ENCODE data around the gene TGFBR2. TPM values are rescaled to one million over a fixed set of nuclear protein-coding genes. Genes with fewer than 3 reads are reported as not detected.

Gene TGFBR2
- total and polyA plus RNA-seq, 2 of the 13 experiments (the other 11 are each of a cell fraction or from before 2014, with no cell fraction given) = 82.2 to 187 TPM

GRCh38 chr3:30659270-30660130, 53.1 kb downstream of the TGFBR2 start (continued):
- TF ChIP-seq, protein P1, sequence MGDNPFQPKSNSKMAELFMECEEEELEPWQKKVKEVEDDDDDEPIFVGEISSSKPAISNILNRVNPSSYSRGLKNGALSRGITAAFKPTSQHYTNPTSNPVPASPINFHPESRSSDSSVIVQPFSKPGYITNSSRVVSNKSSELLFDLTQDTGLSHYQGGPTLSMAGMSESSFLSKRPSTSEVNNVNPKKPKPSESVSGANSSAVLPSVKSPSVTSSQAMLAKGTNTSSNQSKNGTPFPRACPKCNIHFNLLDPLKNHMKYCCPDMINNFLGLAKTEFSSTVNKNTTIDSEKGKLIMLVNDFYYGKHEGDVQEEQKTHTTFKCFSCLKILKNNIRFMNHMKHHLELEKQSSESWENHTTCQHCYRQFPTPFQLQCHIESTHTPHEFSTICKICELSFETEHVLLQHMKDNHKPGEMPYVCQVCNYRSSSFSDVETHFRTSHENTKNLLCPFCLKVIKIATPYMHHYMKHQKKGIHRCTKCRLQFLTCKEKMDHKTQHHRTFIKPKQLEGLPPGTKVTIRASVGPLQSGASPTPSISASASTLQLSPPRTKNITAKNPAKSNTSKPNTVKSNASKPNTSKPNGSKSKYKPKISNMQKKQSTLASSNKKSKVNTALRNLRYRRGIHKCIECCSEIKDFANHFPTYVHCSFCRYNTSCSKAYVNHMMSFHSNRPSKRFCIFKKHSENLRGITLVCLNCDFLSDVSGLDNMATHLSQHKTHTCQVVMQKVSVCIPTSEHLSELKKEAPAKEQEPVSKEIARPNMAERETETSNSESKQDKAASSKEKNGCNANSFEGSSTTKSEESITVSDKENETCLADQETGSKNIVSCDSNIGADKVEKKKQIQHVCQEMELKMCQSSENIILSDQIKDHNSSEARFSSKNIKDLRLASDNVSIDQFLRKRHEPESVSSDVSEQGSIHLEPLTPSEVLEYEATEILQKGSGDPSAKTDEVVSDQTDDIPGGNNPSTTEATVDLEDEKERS (CRISPR knock-in tag; IDR thresholded peaks at IDR 0.05) = 0 out of 2 replicates have a peak, but pooled peaks have one; percentile 25
- TF ChIP-seq ZNF709 (CRISPR knock-in tag; IDR thresholded peaks at IDR 0.05) (no peak), HHEX (CRISPR knock-in tag; IDR thresholded peaks at IDR 0.05) (no peak), KAT7 (CRISPR knock-in tag; IDR thresholded peaks at IDR 0.05; ENCODE audit: borderline replicate concordance) (no peak), HDAC2 (CRISPR knock-in tag; IDR thresholded peaks at IDR 0.05) (peak; percentile 60; the same call in 1 of the 2 replicates), ISL2 (CRISPR knock-in tag; IDR thresholded peaks at IDR 0.05) (no peak; the same call in 1 of the 2 replicates), SNAI1 (CRISPR knock-in tag; IDR thresholded peaks at IDR 0.05; ENCODE audit: borderline replicate concordance) (no peak), FOXJ3 (CRISPR knock-in tag; IDR thresholded peaks at IDR 0.05; ENCODE audit: borderline replicate concordance) (peak; percentile 57; the same call in 1 of the 2 replicates), TOPORS (CRISPR knock-in tag; IDR thresholded peaks at IDR 0.05) (no peak), BRD4 (CRISPR knock-in tag; IDR thresholded peaks at IDR 0.05) (no peak), GATAD2A (CRISPR knock-in tag; IDR thresholded peaks at IDR 0.05) (peak; percentile 57), EP300 (IDR thresholded peaks at IDR 0.05; ENCODE audit: low read depth in 2 of 2, low read length in 2 of 2) (peak in 1 of 2 experiments; percentile 9; a peak in 1 of 4 replicates), EP300 (CRISPR knock-in tag; IDR thresholded peaks at IDR 0.05; ENCODE audit: borderline replicate concordance) (no peak), ZNF850 (CRISPR knock-in tag; conservative IDR thresholded peaks at IDR 0.05) (no peak), JUND (CRISPR knock-in tag; IDR thresholded peaks at IDR 0.05) (peak; percentile 73), KDM6A (CRISPR knock-in tag; IDR thresholded peaks at IDR 0.05; ENCODE audit: low read depth) (no peak), IRX3 (CRISPR knock-in tag; IDR thresholded peaks at IDR 0.05; ENCODE audit: borderline replicate concordance, low read depth) (no peak), ZNF878 (CRISPR knock-in tag; IDR thresholded peaks at IDR 0.05) (0 out of 2 replicates have a peak, but pooled peaks have one; percentile 36), NFIB (CRISPR knock-in tag; IDR thresholded peaks at IDR 0.05; ENCODE audit: borderline replicate concordance) (no peak), NFIC (IDR thresholded peaks at IDR 0.05; ENCODE audit: low read length) (0 out of 2 replicates have a peak, but pooled peaks have one; percentile 49), MTF2 (CRISPR knock-in tag; IDR thresholded peaks at IDR 0.05; ENCODE audit: borderline replicate concordance) (no peak), ARNT (IDR thresholded peaks at IDR 0.05) (no peak)
- TF ChIP-seq, protein P2, sequence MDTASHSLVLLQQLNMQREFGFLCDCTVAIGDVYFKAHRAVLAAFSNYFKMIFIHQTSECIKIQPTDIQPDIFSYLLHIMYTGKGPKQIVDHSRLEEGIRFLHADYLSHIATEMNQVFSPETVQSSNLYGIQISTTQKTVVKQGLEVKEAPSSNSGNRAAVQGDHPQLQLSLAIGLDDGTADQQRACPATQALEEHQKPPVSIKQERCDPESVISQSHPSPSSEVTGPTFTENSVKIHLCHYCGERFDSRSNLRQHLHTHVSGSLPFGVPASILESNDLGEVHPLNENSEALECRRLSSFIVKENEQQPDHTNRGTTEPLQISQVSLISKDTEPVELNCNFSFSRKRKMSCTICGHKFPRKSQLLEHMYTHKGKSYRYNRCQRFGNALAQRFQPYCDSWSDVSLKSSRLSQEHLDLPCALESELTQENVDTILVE (CRISPR knock-in tag; IDR thresholded peaks at IDR 0.05) = no peak
- TF ChIP-seq, protein P3, sequence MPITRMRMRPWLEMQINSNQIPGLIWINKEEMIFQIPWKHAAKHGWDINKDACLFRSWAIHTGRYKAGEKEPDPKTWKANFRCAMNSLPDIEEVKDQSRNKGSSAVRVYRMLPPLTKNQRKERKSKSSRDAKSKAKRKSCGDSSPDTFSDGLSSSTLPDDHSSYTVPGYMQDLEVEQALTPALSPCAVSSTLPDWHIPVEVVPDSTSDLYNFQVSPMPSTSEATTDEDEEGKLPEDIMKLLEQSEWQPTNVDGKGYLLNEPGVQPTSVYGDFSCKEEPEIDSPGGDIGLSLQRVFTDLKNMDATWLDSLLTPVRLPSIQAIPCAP (CRISPR knock-in tag; IDR thresholded peaks at IDR 0.05; ENCODE audit: low read depth) = no peak
- TF ChIP-seq, protein P4, sequence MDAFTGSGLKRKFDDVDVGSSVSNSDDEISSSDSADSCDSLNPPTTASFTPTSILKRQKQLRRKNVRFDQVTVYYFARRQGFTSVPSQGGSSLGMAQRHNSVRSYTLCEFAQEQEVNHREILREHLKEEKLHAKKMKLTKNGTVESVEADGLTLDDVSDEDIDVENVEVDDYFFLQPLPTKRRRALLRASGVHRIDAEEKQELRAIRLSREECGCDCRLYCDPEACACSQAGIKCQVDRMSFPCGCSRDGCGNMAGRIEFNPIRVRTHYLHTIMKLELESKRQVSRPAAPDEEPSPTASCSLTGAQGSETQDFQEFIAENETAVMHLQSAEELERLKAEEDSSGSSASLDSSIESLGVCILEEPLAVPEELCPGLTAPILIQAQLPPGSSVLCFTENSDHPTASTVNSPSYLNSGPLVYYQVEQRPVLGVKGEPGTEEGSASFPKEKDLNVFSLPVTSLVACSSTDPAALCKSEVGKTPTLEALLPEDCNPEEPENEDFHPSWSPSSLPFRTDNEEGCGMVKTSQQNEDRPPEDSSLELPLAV (CRISPR knock-in tag; conservative IDR thresholded peaks at IDR 0.05; ENCODE audit: low read depth) = no peak

All from HepG2 (cell line).